SU-DHL-6 (cell line): ENCODE results near the gene SLCO4A1.

Source experiments
- H2AFZ ChIP-seq: fragments of 200-600 bp; sonication (generic); 2 replicates; pipeline ENCODE4 v1.6.1; 2014; ENCODE audit warnings: low read depth, mild to moderate bottlenecking, moderate library complexity, mixed read lengths, antibody characterized with exemption, low read length; ENCODE audit not compliant: severe bottlenecking
- H3F3A ChIP-seq: fragments of 200-600 bp; shearing (Covaris generic); 2 replicates; pipeline ENCODE4 v1.6.0; 2016; ENCODE audit warnings: antibody characterized with exemption, mild to moderate bottlenecking; ENCODE audit not compliant: insufficient read depth
- H3K27ac ChIP-seq: fragments of 200-600 bp; sonication (generic); 2 replicates; pipeline ENCODE4 v1.5.1; 2016; ENCODE audit warnings: low read depth, mild to moderate bottlenecking, low read length, moderate library complexity, mixed read lengths
- H3K27me3 ChIP-seq: fragments of 200-600 bp; sonication (generic), shearing (Covaris generic); 2 replicates; pipeline ENCODE4 v1.6.0; 2014; ENCODE audit warnings: mild to moderate bottlenecking, low read length
- H3K36me3 ChIP-seq: fragments of 200-600 bp; sonication (generic); 2 replicates; pipeline ENCODE4 v1.6.1; 2014; ENCODE audit warnings: mild to moderate bottlenecking, low read length, mixed read lengths
- H3K4me2 ChIP-seq: fragments of 300-600, 200-600 bp; shearing (Covaris generic), sonication (generic); 2 replicates; pipeline ENCODE4 v1.6.0; 2014; ENCODE audit warnings: low read length, low read depth, mild to moderate bottlenecking; ENCODE audit not compliant: poor library complexity, severe bottlenecking
- H3K4me3 ChIP-seq: fragments of 200-600 bp; sonication (generic); 2 replicates; pipeline ENCODE4 v1.5.1; 2014; ENCODE audit warnings: antibody characterized with exemption, low read length, mild to moderate bottlenecking, mixed read lengths; ENCODE audit not compliant: insufficient read depth, poor library complexity, severe bottlenecking
- H3K79me2 ChIP-seq: fragments of 200-600 bp; sonication (generic); 2 replicates; pipeline ENCODE4 v1.6.1; 2014; ENCODE audit warnings: mild to moderate bottlenecking, low read length, moderate library complexity; ENCODE audit not compliant: insufficient read depth
- H3K9ac ChIP-seq: fragments of 200-600 bp; sonication (generic); 2 replicates; pipeline ENCODE4 v1.7.0; 2014; ENCODE audit warnings: mild to moderate bottlenecking, low read length
- H3K9me2 ChIP-seq: fragments of 200-600 bp; sonication (generic); replicated peaks from 2 replicates; pipeline ENCODE4 v1.6.1; 2014; ENCODE audit warnings: low read length; ENCODE audit not compliant: insufficient read depth
- H3K9me3 ChIP-seq: fragments of 200-600 bp; sonication (generic); 2 replicates; pipeline ENCODE4 v1.6.1; 2014; ENCODE audit warnings: low read length, mixed read lengths; ENCODE audit not compliant: insufficient read depth
- H4K20me1 ChIP-seq: fragments of 200-600 bp; sonication (generic); 2 replicates; pipeline ENCODE4 v1.6.1; 2014; ENCODE audit warnings: low read depth, mild to moderate bottlenecking, antibody characterized with exemption, low read length, moderate library complexity, mixed read lengths
- CTCF ChIP-seq: fragments of 200-600 bp; sonication (generic); IDR thresholded peaks from one replicate; pipeline ENCODE4 v1.5.1; 2017; ENCODE audit warnings: antibody characterized with exemption, mild to moderate bottlenecking, low read length, moderate library complexity; ENCODE audit not compliant: insufficient read depth, poor library complexity, severe bottlenecking
- EZH2phosphoT487 ChIP-seq: fragments of 200-600 bp; sonication (generic), shearing (Covaris generic); conservative IDR thresholded peaks from 2 replicates; pipeline ENCODE4 v1.6.1; 2018; ENCODE audit warnings: mild to moderate bottlenecking, antibody characterized with exemption, low read length, moderate library complexity, mixed read lengths

The SLCO4A1 gene

GRCh38 chr20:62669249-62669648, 26.9 kb downstream of the SLCO4A1 start:
- H3K27me3 ChIP-seq, result no peaks in the 10 kb centered on the region
- no peaks in the 10 kb centered on the region for H3K9me2 ChIP-seq
- H3K4me2 ChIP-seq, result no peak overlapping the region
- no peak overlapping the region for H3K27ac ChIP-seq
- no peaks in the 10 kb centered on the region for H3K9me3 ChIP-seq
- no peaks in the 10 kb centered on the region for H3K79me2 ChIP-seq
- no peak overlapping the region for H3K4me3 ChIP-seq
- no peak overlapping the region for H2AFZ ChIP-seq
- no peaks in the 10 kb centered on the region for H4K20me1 ChIP-seq
- H3K9ac ChIP-seq, result no peak overlapping the region
- TF ChIP-seq CTCF, result no peak
- TF ChIP-seq EZH2phosphoT487, result no peak
- H3K36me3 ChIP-seq, result no peaks in the 10 kb centered on the region
- H3F3A ChIP-seq, result no peaks in the 10 kb centered on the region

GRCh38 chr20:62670156-62670555, 27.9 kb downstream of the SLCO4A1 start:
- TF ChIP-seq CTCF, result no peak
- no peak for TF ChIP-seq EZH2phosphoT487
- no peak overlapping the region for H3K4me3 ChIP-seq
- no peaks in the 10 kb centered on the region for H3K79me2 ChIP-seq
- no peaks in the 10 kb centered on the region for H3K9me2 ChIP-seq
- no peaks in the 10 kb centered on the region for H3K36me3 ChIP-seq
- no peaks in the 10 kb centered on the region for H4K20me1 ChIP-seq
- no peaks in the 10 kb centered on the region for H3K27me3 ChIP-seq
- no peak overlapping the region for H3K9ac ChIP-seq
- no peak overlapping the region for H3K4me2 ChIP-seq
- no peak overlapping the region for H2AFZ ChIP-seq
- no peaks in the 10 kb centered on the region for H3F3A ChIP-seq
- no peaks in the 10 kb centered on the region for H3K9me3 ChIP-seq
- no peak overlapping the region for H3K27ac ChIP-seq

- no peaks in the 10 kb centered on the region for H3K27me3 ChIP-seq
- no peaks in the 10 kb centered on the region for H3K36me3 ChIP-seq
- H3K4me3 ChIP-seq, result no peak overlapping the region
- H2AFZ ChIP-seq, result no peak overlapping the region
- no peak overlapping the region for H3K9ac ChIP-seq
- TF ChIP-seq EZH2phosphoT487 (no peak), CTCF (no peak)
- H3K27ac ChIP-seq, result no peak overlapping the region
- no peaks in the 10 kb centered on the region for H4K20me1 ChIP-seq
- H3K4me2 ChIP-seq, result no peak overlapping the region
- no peaks in the 10 kb centered on the region for H3F3A ChIP-seq
- no peaks in the 10 kb centered on the region for H3K79me2 ChIP-seq
- no peaks in the 10 kb centered on the region for H3K9me3 ChIP-seq
- H3K9me2 ChIP-seq, result no peaks in the 10 kb centered on the region
Observed at GRCh38 chr20:62670998-62671397, 28.7 kb downstream of the SLCO4A1 start.

GRCh38 chr20:62671765-62672164, 29.5 kb downstream of the SLCO4A1 start:
- Histone ChIP-seq H3K36me3 (no peaks in the 10 kb centered on the region), H3F3A (no peaks in the 10 kb centered on the region), H2AFZ (no peak overlapping the region), H3K9ac (no peak overlapping the region), H4K20me1 (no peaks in the 10 kb centered on the region), H3K4me2 (no peak overlapping the region), H3K27ac (no peak overlapping the region), H3K27me3 (no peaks in the 10 kb centered on the region), H3K9me3 (no peaks in the 10 kb centered on the region), H3K9me2 (no peaks in the 10 kb centered on the region), H3K4me3 (no peak overlapping the region), H3K79me2 (no peaks in the 10 kb centered on the region)
- TF ChIP-seq CTCF (no peak), EZH2phosphoT487 (no peak)
